Endodermal cell (in vitro differentiated cells): ENCODE measurements around the gene TEX48. TPM values are rescaled to one million over a fixed set of nuclear protein-coding genes. Genes with fewer than 3 reads are reported as not detected.

Source experiments
- DNase-seq: peaks from one replicate; pipeline ENCODE4 v3.0.0-alpha.2; 2017
- H3K27ac ChIP-seq: 2 replicates; pipeline ENCODE4 v1.5.1; 2013; ENCODE audit warnings: mild to moderate bottlenecking, low read depth, low read length, moderate library complexity
- H3K27me3 ChIP-seq: 2 replicates; pipeline ENCODE4 v1.6.1; 2013; ENCODE audit warnings: mild to moderate bottlenecking, low read length, moderate library complexity; ENCODE audit not compliant: insufficient read depth, control insufficient read depth, poor library complexity, severe bottlenecking
- H3K36me3 ChIP-seq: 2 replicates; pipeline ENCODE4 v1.7.0; 2013; ENCODE audit warnings: mild to moderate bottlenecking, low read length, moderate library complexity; ENCODE audit not compliant: control insufficient read depth, insufficient read depth
- H3K4me1 ChIP-seq: one replicate; pipeline ENCODE4 v1.7.0; 2013; ENCODE audit warnings: low read length; ENCODE audit not compliant: control insufficient read depth, insufficient read depth
- H3K4me3 ChIP-seq: 2 replicates; pipeline ENCODE4 v1.5.1; 2013; ENCODE audit warnings: mild to moderate bottlenecking, low read length, moderate library complexity
- H3K9ac ChIP-seq: 2 replicates; pipeline ENCODE4 v1.6.1; 2013; ENCODE audit warnings: mild to moderate bottlenecking, low read length, moderate library complexity; ENCODE audit not compliant: poor library complexity, severe bottlenecking; ENCODE audit errors: extremely low read depth
- H3K9me3 ChIP-seq: 2 replicates; pipeline ENCODE4 v1.6.1; 2013; ENCODE audit warnings: mild to moderate bottlenecking, low read length, moderate library complexity; ENCODE audit not compliant: control insufficient read depth
- H3K27ac Mint-ChIP-seq: 2 replicates; pipeline ENCODE4 v1.8.0; 2020; ENCODE audit warnings: mixed read lengths
- H3K27me3 Mint-ChIP-seq: 2 replicates; pipeline ENCODE4 v1.8.0; 2021; ENCODE audit warnings: mild to moderate bottlenecking, mixed read lengths; ENCODE audit not compliant: insufficient read depth
- H3K36me3 Mint-ChIP-seq: 2 replicates; pipeline ENCODE4 v1.8.0; 2020; ENCODE audit warnings: low read depth, mixed read lengths
- H3K4me1 Mint-ChIP-seq: 2 replicates; pipeline ENCODE4 v1.8.0; 2020; ENCODE audit warnings: mixed read lengths
- H3K4me3 Mint-ChIP-seq: 2 replicates; pipeline ENCODE4 v1.8.0; 2020; ENCODE audit warnings: mild to moderate bottlenecking, moderate library complexity, mixed read lengths
- H3K9me3 Mint-ChIP-seq: 2 replicates; pipeline ENCODE4 v1.8.0; 2020; ENCODE audit warnings: mild to moderate bottlenecking, mixed read lengths
- CTCF ChIP-seq: fragments of 200-600 bp; sonication (generic); conservative IDR thresholded peaks from 2 replicates; pipeline ENCODE4 v1.5.0; 2021; ENCODE audit warnings: antibody characterized with exemption, mild to moderate bottlenecking
- WGBS, 2 experiments: methylation state at CpG; one replicate each; pipeline versions ENCODE4 v1.1.5 to v1.1.7; 2013; ENCODE audit warnings: missing lambda C conversion rate in 2 of 2, mixed read lengths in 1 of 2; ENCODE audit not compliant: insufficient coverage in 1 of 2, insufficient read length in 1 of 2; 5-methylcytosine and 5-hydroxymethylcytosine counted together
- total RNA-seq, 2 donors: library from RNA; stranded (reverse); fragmentation: NEBNext Ultra II Directional in 1 of 2; extraction: Animal tissue kit (Norgen Biotek cat#: 25700) in 1 of 2; gene quantifications; 2 replicates in 1 of 2; 3 replicates in 1 of 2; pipeline ENCODE4 v1.2.1, GENCODE V29; 2021

The TEX48 gene
- total RNA-seq, 2 donors from 2014 or later: not detected

GRCh38 chr9:114662081-114662989 is 19.7 kb downstream of the TEX48 start:
- H3K27ac Mint-ChIP-seq: no peak overlapping the region
- 46 to 48% methylated on average over 7 to 10 of the region's 10 CpGs for WGBS, 2 experiments
- peaks cover 9% of the 10 kb centered on the region for H3K4me1 ChIP-seq

GRCh38 chr9:114657705-114658104 is 24.3 kb downstream of the TEX48 start, which contains the start of gene TEX53:
TSS of gene TEX53 (minus strand) at chr9:114657805. CDS start at chr9:114657774, 31 bp downstream.
- H3K27ac ChIP-seq: no peak within 1 kb of the TSS
- no peaks in the 10 kb centered on the region for H3K36me3 ChIP-seq
- H3K36me3 Mint-ChIP-seq: no peaks in the 10 kb centered on the region
- no peak within 1 kb of the TSS for H3K9ac ChIP-seq
- no peak for DNase-seq
- no peak within 1 kb of the TSS for H3K4me3 Mint-ChIP-seq
- no peak within 1 kb of the TSS for H3K27ac Mint-ChIP-seq
- no peaks in the 10 kb centered on the region for H3K9me3 ChIP-seq
- no peaks in the 10 kb centered on the region for H3K9me3 Mint-ChIP-seq
- no peak within 1 kb of the TSS for H3K4me3 ChIP-seq
- peaks cover 5% of the 10 kb centered on the region for H3K4me1 ChIP-seq
- no peaks in the 10 kb centered on the region for H3K27me3 ChIP-seq
- no peak for TF ChIP-seq CTCF
- peaks cover 8% of the 10 kb centered on the region for H3K27me3 Mint-ChIP-seq
- peaks cover 6% of the 10 kb centered on the region for H3K4me1 Mint-ChIP-seq
- WGBS, 2 experiments: 92 to 100% methylated on average over 4 to 6 of the region's 6 CpGs

More at GRCh38 chr9:114662081-114662989, 19.7 kb downstream of the TEX48 start:
- DNase-seq: peak; percentile 92
- Mint-ChIP-seq H3K27me3 (peaks cover 8% of the 10 kb centered on the region), H3K4me1 (peaks cover 20% of the 10 kb centered on the region), H3K9me3 (no peaks in the 10 kb centered on the region), H3K4me3 (no peak overlapping the region), H3K36me3 (no peaks in the 10 kb centered on the region)
- H3K9me3 ChIP-seq: no peaks in the 10 kb centered on the region
- H3K4me3 ChIP-seq: no peak overlapping the region
- no peak overlapping the region for H3K9ac ChIP-seq
- no peaks in the 10 kb centered on the region for H3K36me3 ChIP-seq
- peak; percentile 86 for TF ChIP-seq CTCF
- H3K27me3 ChIP-seq: no peaks in the 10 kb centered on the region
- no peak overlapping the region for H3K27ac ChIP-seq

- H3K9me3 ChIP-seq: no peaks in the 10 kb centered on the region
- H3K27ac Mint-ChIP-seq: no peak overlapping the region
- no peak overlapping the region for H3K9ac ChIP-seq
- H3K4me1 Mint-ChIP-seq: no peaks in the 10 kb centered on the region
- H3K27ac ChIP-seq: no peak overlapping the region
- no peaks in the 10 kb centered on the region for H3K36me3 ChIP-seq
- WGBS, 2 experiments: 62 to 84% methylated on average over 3 to 12 of the region's 12 CpGs
- no peak overlapping the region for H3K4me3 ChIP-seq
- no peaks in the 10 kb centered on the region for H3K4me1 ChIP-seq
- no peak overlapping the region for H3K4me3 Mint-ChIP-seq
- no peaks in the 10 kb centered on the region for H3K27me3 ChIP-seq
- no peak for DNase-seq
- TF ChIP-seq CTCF: no peak
- H3K9me3 Mint-ChIP-seq: no peaks in the 10 kb centered on the region
- peaks cover 5% of the 10 kb centered on the region for H3K27me3 Mint-ChIP-seq
- H3K36me3 Mint-ChIP-seq: no peaks in the 10 kb centered on the region
Measured at GRCh38 chr9:114656301-114656700, 25.7 kb downstream of the TEX48 start.
